ENCODE results near the gene BABAM2.

- TF ChIP-seq, protein P1, sequence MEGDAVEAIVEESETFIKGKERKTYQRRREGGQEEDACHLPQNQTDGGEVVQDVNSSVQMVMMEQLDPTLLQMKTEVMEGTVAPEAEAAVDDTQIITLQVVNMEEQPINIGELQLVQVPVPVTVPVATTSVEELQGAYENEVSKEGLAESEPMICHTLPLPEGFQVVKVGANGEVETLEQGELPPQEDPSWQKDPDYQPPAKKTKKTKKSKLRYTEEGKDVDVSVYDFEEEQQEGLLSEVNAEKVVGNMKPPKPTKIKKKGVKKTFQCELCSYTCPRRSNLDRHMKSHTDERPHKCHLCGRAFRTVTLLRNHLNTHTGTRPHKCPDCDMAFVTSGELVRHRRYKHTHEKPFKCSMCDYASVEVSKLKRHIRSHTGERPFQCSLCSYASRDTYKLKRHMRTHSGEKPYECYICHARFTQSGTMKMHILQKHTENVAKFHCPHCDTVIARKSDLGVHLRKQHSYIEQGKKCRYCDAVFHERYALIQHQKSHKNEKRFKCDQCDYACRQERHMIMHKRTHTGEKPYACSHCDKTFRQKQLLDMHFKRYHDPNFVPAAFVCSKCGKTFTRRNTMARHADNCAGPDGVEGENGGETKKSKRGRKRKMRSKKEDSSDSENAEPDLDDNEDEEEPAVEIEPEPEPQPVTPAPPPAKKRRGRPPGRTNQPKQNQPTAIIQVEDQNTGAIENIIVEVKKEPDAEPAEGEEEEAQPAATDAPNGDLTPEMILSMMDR (IDR thresholded peaks at IDR 0.05), result no peak
- TF ChIP-seq POLR2A (IDR thresholded peaks at IDR 0.05), result no peak
These were observed 458.4 kb downstream of the BABAM2 start for GRCh38 chr2:28348921-28349320.
